K562 (cell line): Measurements from ENCODE around the gene ALOX12. TPM values are rescaled to one million over a fixed set of nuclear protein-coding genes. Genes with fewer than 3 reads are reported as not detected.

Experiments
- ATAC-seq: fragments of 200-7000 bp; cut with Tn5 transposase; 3 replicates; pipeline ENCODE4 v1.9.1; 2020; ENCODE audit warnings: moderate library complexity
- BruUV-seq: library from RNA; stranded (reverse); fragments of 400-500 nt; replicated peaks from 2 replicates; lab custom pipeline; 2021; lab: Mats Ljungman, UMichigan
- CTCF ChIA-PET: fragments of 300-600 bp; formaldehyde crosslinking; extraction: SDS; loops from one replicate; lab custom pipeline; 2021; ENCODE audit warnings: low intra/inter-chr PET ratio; lab: Yijun Ruan, JAX
- POLR2A ChIA-PET: fragments of 300-600, 350-650 bp; sonication (Branson Sonifier 250); formaldehyde crosslinking; extraction: SDS; loops from one replicate; lab custom pipeline; 2021; ENCODE audit warnings: antibody characterized with exemption, inconsistent platforms; lab: Yijun Ruan, JAX
- DNase-seq, 4 experiments: peaks; one replicate each; pipeline versions ENCODE4 v3.0.0 to v3.0.0-alpha.2; 2011 to 2018; ENCODE audit warnings: low spot score in 3 of 4, mixed read lengths in 3 of 4; ENCODE audit errors: extremely low read depth in 1 of 4
- FAIRE-seq: peaks from 2 replicates; lab custom pipeline; 2011; peaks lifted over from hg19 to GRCh38; lab: Jason Lieb, UNC
- H2AFZ ChIP-seq: 2 replicates; pipeline ENCODE4 v1.6.0; 2011; ENCODE audit warnings: low read depth, low read length, control low read depth, inconsistent platforms
- H3K27ac ChIP-seq: fragments of 200-600 bp; 3 replicates; pipeline ENCODE4 v1.8.0; 2011; ENCODE audit warnings: low read depth, mild to moderate bottlenecking, control low read depth, inconsistent platforms, low read length, moderate library complexity, mixed read lengths; ENCODE audit errors: extremely low read depth
- H3K27me3 ChIP-seq, 2 experiments: fragments of 300-600 bp in 1 of 2; 2 replicates in 1 of 2; 3 replicates in 1 of 2; pipeline versions ENCODE4 v1.6.0 to v1.8.0; 2011; ENCODE audit warnings: inconsistent platforms in 2 of 2, low read length in 2 of 2, mild to moderate bottlenecking in 1 of 2, mixed read lengths in 1 of 2, moderate library complexity in 1 of 2; ENCODE audit not compliant: control insufficient read depth in 2 of 2, insufficient read depth in 2 of 2
- H3K36me3 ChIP-seq: fragments of 300-600 bp; 3 replicates; pipeline ENCODE4 v1.8.0; 2011; ENCODE audit warnings: mild to moderate bottlenecking, low read length, inconsistent platforms; ENCODE audit not compliant: control insufficient read depth, insufficient read depth
- H3K4me1 ChIP-seq, 2 experiments: fragments of 200-600 bp in 1 of 2; replicated peaks in 1 of 2; 2 replicates in 1 of 2; 3 replicates in 1 of 2; pipeline versions ENCODE4 v1.5.1 to v1.8.0; 2011; ENCODE audit warnings: inconsistent platforms in 2 of 2, low read length in 2 of 2, mild to moderate bottlenecking in 1 of 2, mixed read lengths in 1 of 2, moderate library complexity in 1 of 2; ENCODE audit not compliant: control insufficient read depth in 2 of 2, insufficient read depth in 2 of 2
- H3K4me2 ChIP-seq: 2 replicates; pipeline ENCODE4 v1.6.1; 2011; ENCODE audit warnings: low read length, control low read depth, inconsistent platforms, mixed read lengths; ENCODE audit not compliant: insufficient read depth
- H3K4me3 ChIP-seq: fragments of 200-600 bp; sonication (generic), shearing (Covaris generic); 2 replicates; pipeline ENCODE4 v1.5.1; 2016; ENCODE audit warnings: control low read depth, inconsistent platforms
- H3K79me2 ChIP-seq: fragments of 200-600 bp; 3 replicates; pipeline ENCODE4 v1.8.0; 2011; ENCODE audit warnings: low read length, inconsistent platforms; ENCODE audit not compliant: control insufficient read depth, insufficient read depth
- H3K9ac ChIP-seq, 2 experiments: 2 replicates each; pipeline versions ENCODE4 v1.6.0 to v1.6.1; 2011; ENCODE audit warnings: low read depth in 2 of 2, low read length in 2 of 2, control low read depth in 1 of 2, inconsistent platforms in 1 of 2, mild to moderate bottlenecking in 1 of 2, mixed read lengths in 1 of 2; ENCODE audit not compliant: insufficient read depth in 1 of 2
- H3K9me1 ChIP-seq: one replicate; pipeline ENCODE4 v1.6.0; 2011; ENCODE audit warnings: inconsistent platforms, mild to moderate bottlenecking, low read length, moderate library complexity; ENCODE audit not compliant: control insufficient read depth, insufficient read depth
- H3K9me3 ChIP-seq: replicated peaks from 2 replicates; pipeline ENCODE4 v1.5.1; 2011; ENCODE audit warnings: low read depth, low read length, inconsistent platforms; ENCODE audit not compliant: control insufficient read depth, insufficient read depth
- H4K20me1 ChIP-seq: replicated peaks from 2 replicates; pipeline ENCODE4 v1.6.1; 2011; ENCODE audit warnings: low read length, inconsistent platforms, mixed read lengths; ENCODE audit not compliant: control insufficient read depth, insufficient read depth
- BRF1 ChIP-seq: IDR thresholded peaks from 3 replicates; pipeline ENCODE4 v1.6.1; 2011; ENCODE audit warnings: borderline replicate concordance, mild to moderate bottlenecking; ENCODE audit not compliant: insufficient read length; ENCODE audit errors: extremely low read depth
- ELF4 ChIP-seq: fragments of 450-650 bp; formaldehyde crosslinking; IDR thresholded peaks from 2 replicates; pipeline ENCODE4 v1.4.0; 2022; ENCODE audit warnings: missing genetic modification characterization
- FOXK1 ChIP-seq: sonication (generic); formaldehyde crosslinking; IDR thresholded peaks from 2 replicates; pipeline ENCODE4 v1.8.0; 2022; ENCODE audit warnings: missing genetic modification reagents, mild to moderate bottlenecking, borderline replicate concordance
- MYNN ChIP-seq, 2 experiments: sonication (generic); formaldehyde crosslinking in 1 of 2; IDR thresholded peaks; 2 replicates each; pipeline versions ENCODE4 v1.5.0 to v1.6.1; 2016 to 2020; ENCODE audit warnings: antibody characterized with exemption in 1 of 2, missing genetic modification reagents in 1 of 2
- PHF20 ChIP-seq: fragments of 450-650 bp; IDR thresholded peaks from 2 replicates; pipeline ENCODE4 v1.6.1; 2018; ENCODE audit not compliant: partially characterized antibody
- SREBF2 ChIP-seq: sonication (generic); formaldehyde crosslinking; IDR thresholded peaks from 2 replicates; pipeline ENCODE4 v1.4.0; 2020; ENCODE audit warnings: mild to moderate bottlenecking, missing genetic modification reagents
- TRIM28 ChIP-seq: fragments of 450-650 bp; IDR thresholded peaks from 2 replicates; pipeline ENCODE4 v1.6.1; 2017
- ZBTB7A ChIP-seq: IDR thresholded peaks from 2 replicates; pipeline ENCODE4 v1.6.1; 2011; ENCODE audit warnings: low read depth, mild to moderate bottlenecking, low read length, moderate library complexity, borderline replicate concordance; ENCODE audit not compliant: control insufficient read depth
- ZNF133 ChIP-seq: fragments of 250-450 bp; sonication (Bioruptor Pico); IDR thresholded peaks from 2 replicates; pipeline ENCODE4 v1.4.0; 2020; ENCODE audit warnings: mild to moderate bottlenecking
- ZNF232 ChIP-seq: sonication (generic); formaldehyde crosslinking; IDR thresholded peaks from 2 replicates; pipeline ENCODE4 v1.8.0; 2022; ENCODE audit warnings: mild to moderate bottlenecking, missing genetic modification reagents
- ZNF253 ChIP-seq: fragments of 250-450 bp; sonication (Bioruptor Pico); conservative IDR thresholded peaks from 2 replicates; pipeline ENCODE4 v1.6.1; 2021; ENCODE audit warnings: mild to moderate bottlenecking
- ZNF282 ChIP-seq: sonication (generic); formaldehyde crosslinking; IDR thresholded peaks from 2 replicates; pipeline ENCODE4 v1.8.1; 2023; ENCODE audit warnings: missing genetic modification reagents
- ZNF324 ChIP-seq: fragments of 250-450 bp; sonication (Bioruptor Pico); IDR thresholded peaks from 2 replicates; pipeline ENCODE4 v1.4.0; 2020; ENCODE audit warnings: mild to moderate bottlenecking
- ZNF431 ChIP-seq: sonication (generic); formaldehyde crosslinking; IDR thresholded peaks from 2 replicates; pipeline ENCODE4 v1.8.0; 2022; ENCODE audit warnings: mild to moderate bottlenecking, missing genetic modification reagents
- ZNF766 ChIP-seq: fragments of 200-800 bp; sonication (Bioruptor generic); conservative IDR thresholded peaks from 2 replicates; pipeline ENCODE4 v1.6.1; 2016; ENCODE audit warnings: missing genetic modification characterization, missing compliant biosample characterization
- WGBS: fragments of 100-300 bp; shearing (Covaris generic); methylation state at CpG from one replicate; pipeline ENCODE4 v1.1.6; 2016; ENCODE audit warnings: low coverage, mixed read lengths; ENCODE audit not compliant: insufficient coverage; ENCODE audit errors: missing lambda C conversion rate; 5-methylcytosine and 5-hydroxymethylcytosine counted together
- in situ Hi-C: fragments of 300-500 bp; cut with MboI; formaldehyde crosslinking; loops from 4 replicates; pipeline ENCODE4 v1.15.0; 2018; ENCODE audit warnings: inconsistent platforms, mixed read lengths
- intact Hi-C: fragments of 100-400 bp; cut with micrococcal nuclease; formaldehyde crosslinking; loops from 2 replicates; pipeline ENCODE4 v1.14.2; 2022
- polyA plus RNA-seq, 8 experiments: library from polyadenylated mRNA; depleted of rRNA in 4 of 8; stranded (reverse) in 5 of 8; unstranded in 3 of 8; fragments of >200 nt; fragmentation: Nextera tagmentation in 2 of 8; fragmentation: Illumina TruSeq in 1 of 8; extraction: Ambion mirVana in 2 of 8; extraction: Trizol in 1 of 8; gene quantifications; 2 replicates each; pipeline versions ENCODE4 v1.2.1 to v1.2.3, GENCODE V29; 2011 to 2014; ENCODE audit warnings: inconsistent platforms in 1 of 8, missing spikeins in 1 of 8
- total RNA-seq, 7 experiments: library from RNA; depleted of rRNA in 6 of 7; stranded (reverse); fragments of >200 nt in 6 of 7; fragmentation: Illumina TruSeq in 2 of 7; extraction: Trizol in 2 of 7; gene quantifications; 2 replicates each; pipeline versions ENCODE4 v1.2.1 to v1.2.3, GENCODE V29; 2011 to 2021; ENCODE audit warnings: low replicate concordance in 1 of 7
- TF ChIP-seq, protein P1 (sequence below): sonication (generic); formaldehyde crosslinking; IDR thresholded peaks from 2 replicates; pipeline ENCODE4 v1.8.1; 2023; ENCODE audit warnings: mild to moderate bottlenecking, missing genetic modification reagents
- TF ChIP-seq, protein P2 (sequence below): fragments of 450-650 bp; IDR thresholded peaks from 2 replicates; pipeline ENCODE4 v1.6.1; 2017; ENCODE audit warnings: antibody characterized with exemption
- TF ChIP-seq, protein P3 (sequence below), 2 experiments: fragments of 250-450 bp in 1 of 2; fragments of 450-650 bp in 1 of 2; sonication (Bioruptor Pico) in 1 of 2; IDR thresholded peaks; 2 replicates each; pipeline versions ENCODE4 v1.6.1 to v1.8.0; 2016 to 2021; ENCODE audit warnings: mild to moderate bottlenecking in 2 of 2, moderate library complexity in 2 of 2, missing compliant biosample characterization in 1 of 2, missing genetic modification characterization in 1 of 2

ALOX12 gene
- total and polyA plus RNA-seq, 9 of the 15 experiments (the other 6 are each of a cell fraction or from before 2014, with no cell fraction given): 0.09 to 1.1 (median 0.47) TPM; not detected in 1

DNA sequence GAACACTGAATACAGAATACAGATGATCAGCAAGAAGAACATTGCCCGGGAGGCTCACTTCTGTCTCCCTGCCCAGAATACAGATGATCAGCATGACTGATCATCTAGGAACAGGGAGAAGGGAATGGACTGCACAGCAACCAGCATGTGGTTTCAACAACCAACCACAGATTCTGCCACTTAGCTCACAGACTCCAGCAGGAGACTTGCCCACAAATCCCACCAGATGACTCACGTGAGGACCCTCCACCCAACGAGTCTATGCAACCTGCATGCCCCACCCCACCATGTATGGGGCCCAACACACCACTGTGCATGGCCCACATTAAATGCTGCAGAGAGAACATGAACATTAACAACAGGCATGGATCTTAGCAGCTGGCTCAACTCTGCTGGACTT lies 36.1 kb upstream of the ALOX12 start:
- no peak overlapping the region for H3K4me3 ChIP-seq
- in situ Hi-C loops: no loop called here
- no peak overlapping the region for H3K27ac ChIP-seq
- no peaks in the 10 kb centered on the region for H3K9me3 ChIP-seq
- POLR2A ChIA-PET: interaction anchor here (1.2 kb wide), 1 partner anchor 20 kb away, joined by 4 read pairs; no protein-coding TSS in a partner anchor
- no peaks in the 10 kb centered on the region for H4K20me1 ChIP-seq
- no peaks in the 10 kb centered on the region for H3K9me1 ChIP-seq
- intact Hi-C loops: no loop called here
- ATAC-seq (no peak), FAIRE-seq (no peak), DNase-seq (no peak)
- no peak overlapping the region for H3K9ac ChIP-seq
- no TSS peak for BruUV-seq
- CTCF ChIA-PET: no interaction called here
- H3K27me3 ChIP-seq: no peaks in the 10 kb centered on the region
- H3K4me1 ChIP-seq: peaks cover 0 to 9% of the 10 kb centered on the region in 2 experiments; a peak in 2 of 5 replicates
- no peaks in the 10 kb centered on the region for H3K36me3 ChIP-seq
- no peak overlapping the region for H3K4me2 ChIP-seq
- WGBS: 50% methylated on average over 3 of the region's 3 CpGs
- H2AFZ ChIP-seq: no peak overlapping the region
- no peaks in the 10 kb centered on the region for H3K79me2 ChIP-seq
- TF ChIP-seq ZNF324 (CRISPR knock-in tag): no peak
- no peak for TF ChIP-seq ZNF253 (CRISPR knock-in tag)
- TF ChIP-seq ZBTB7A: no peak
- TF ChIP-seq, protein P1, sequence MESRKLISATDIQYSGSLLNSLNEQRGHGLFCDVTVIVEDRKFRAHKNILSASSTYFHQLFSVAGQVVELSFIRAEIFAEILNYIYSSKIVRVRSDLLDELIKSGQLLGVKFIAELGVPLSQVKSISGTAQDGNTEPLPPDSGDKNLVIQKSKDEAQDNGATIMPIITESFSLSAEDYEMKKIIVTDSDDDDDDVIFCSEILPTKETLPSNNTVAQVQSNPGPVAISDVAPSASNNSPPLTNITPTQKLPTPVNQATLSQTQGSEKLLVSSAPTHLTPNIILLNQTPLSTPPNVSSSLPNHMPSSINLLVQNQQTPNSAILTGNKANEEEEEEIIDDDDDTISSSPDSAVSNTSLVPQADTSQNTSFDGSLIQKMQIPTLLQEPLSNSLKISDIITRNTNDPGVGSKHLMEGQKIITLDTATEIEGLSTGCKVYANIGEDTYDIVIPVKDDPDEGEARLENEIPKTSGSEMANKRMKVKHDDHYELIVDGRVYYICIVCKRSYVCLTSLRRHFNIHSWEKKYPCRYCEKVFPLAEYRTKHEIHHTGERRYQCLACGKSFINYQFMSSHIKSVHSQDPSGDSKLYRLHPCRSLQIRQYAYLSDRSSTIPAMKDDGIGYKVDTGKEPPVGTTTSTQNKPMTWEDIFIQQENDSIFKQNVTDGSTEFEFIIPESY (CRISPR knock-in tag): no peak
- no peak for TF ChIP-seq ZNF431
- no peak for TF ChIP-seq ZNF133
- TF ChIP-seq PHF20: no peak
- TF ChIP-seq MYNN (IDR thresholded peaks at IDR 0.05): no peak
- no peak for TF ChIP-seq MYNN (CRISPR knock-in tag; IDR thresholded peaks at IDR 0.05)
- TF ChIP-seq FOXK1: no peak
- TF ChIP-seq, protein P2, sequence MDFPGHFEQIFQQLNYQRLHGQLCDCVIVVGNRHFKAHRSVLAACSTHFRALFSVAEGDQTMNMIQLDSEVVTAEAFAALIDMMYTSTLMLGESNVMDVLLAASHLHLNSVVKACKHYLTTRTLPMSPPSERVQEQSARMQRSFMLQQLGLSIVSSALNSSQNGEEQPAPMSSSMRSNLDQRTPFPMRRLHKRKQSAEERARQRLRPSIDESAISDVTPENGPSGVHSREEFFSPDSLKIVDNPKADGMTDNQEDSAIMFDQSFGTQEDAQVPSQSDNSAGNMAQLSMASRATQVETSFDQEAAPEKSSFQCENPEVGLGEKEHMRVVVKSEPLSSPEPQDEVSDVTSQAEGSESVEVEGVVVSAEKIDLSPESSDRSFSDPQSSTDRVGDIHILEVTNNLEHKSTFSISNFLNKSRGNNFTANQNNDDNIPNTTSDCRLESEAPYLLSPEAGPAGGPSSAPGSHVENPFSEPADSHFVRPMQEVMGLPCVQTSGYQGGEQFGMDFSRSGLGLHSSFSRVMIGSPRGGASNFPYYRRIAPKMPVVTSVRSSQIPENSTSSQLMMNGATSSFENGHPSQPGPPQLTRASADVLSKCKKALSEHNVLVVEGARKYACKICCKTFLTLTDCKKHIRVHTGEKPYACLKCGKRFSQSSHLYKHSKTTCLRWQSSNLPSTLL: no peak
- no peak for TF ChIP-seq BRF1
- TF ChIP-seq TRIM28: no peak
- TF ChIP-seq, protein P3, sequence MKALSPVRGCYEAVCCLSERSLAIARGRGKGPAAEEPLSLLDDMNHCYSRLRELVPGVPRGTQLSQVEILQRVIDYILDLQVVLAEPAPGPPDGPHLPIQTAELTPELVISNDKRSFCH (CRISPR knock-in tag; IDR thresholded peaks at IDR 0.05): no peak
- TF ChIP-seq, protein P3 (tag; IDR thresholded peaks at IDR 0.05): no peak
- no peak for TF ChIP-seq SREBF2 (CRISPR knock-in tag)
- no peak for TF ChIP-seq ZNF232
- no peak for TF ChIP-seq ZNF766
- TF ChIP-seq ZNF282 (CRISPR knock-in tag): no peak
- no peak for TF ChIP-seq ELF4
